ENCODE measurements around the gene LEMD2.

Gene LEMD2

GRCh38 chr6:33740204-33740608 is 48.7 kb downstream of the LEMD2 start:
- Histone ChIP-seq H3K27ac (ENCODE audit: low read depth, low read length, poor library complexity, severe bottlenecking) (no peak overlapping the region), H2AFZ (ENCODE audit: low read length) (no peak overlapping the region), H3K4me2 (ENCODE audit: low read length) (no peak overlapping the region)

GRCh38 chr6:33739571-33739970 is 49.4 kb downstream of the LEMD2 start:
- Histone ChIP-seq H3K27me3 (ENCODE audit: insufficient read depth, low read length) (no peaks in the 10 kb centered on the region), H3K36me3 (ENCODE audit: insufficient read depth, low read length) (no peaks in the 10 kb centered on the region), H3K9me2 (ENCODE audit: low read depth, low read length) (no peaks in the 10 kb centered on the region), H3K9ac (ENCODE audit: low read length) (no peak overlapping the region), H3K27ac (ENCODE audit: low read depth, low read length, poor library complexity, severe bottlenecking) (no peak overlapping the region), H3K4me1 (ENCODE audit: insufficient read depth, low read length, severe bottlenecking) (no peaks in the 10 kb centered on the region), H3K4me3 (ENCODE audit: low read depth, low read length, poor library complexity, severe bottlenecking) (no peak overlapping the region), H3K4me2 (ENCODE audit: low read length) (no peak overlapping the region), H4K20me1 (ENCODE audit: insufficient read depth, low read length) (no peaks in the 10 kb centered on the region), H3K79me2 (ENCODE audit: insufficient read depth, low read length) (no peaks in the 10 kb centered on the region), H2AFZ (ENCODE audit: low read length) (no peak overlapping the region), H3F3A (ENCODE audit: insufficient read depth, low read length) (no peaks in the 10 kb centered on the region), H3K9me3 (ENCODE audit: low read length) (no peaks in the 10 kb centered on the region)
- TF ChIP-seq EZH2 (IDR thresholded peaks at IDR 0.05; ENCODE audit: borderline replicate concordance, low read length): no peak
- no peak for TF ChIP-seq CTCF (IDR thresholded peaks at IDR 0.05; ENCODE audit: low read length)

More at GRCh38 chr6:33740204-33740608, 48.7 kb downstream of the LEMD2 start:
- Histone ChIP-seq H3K9me3 (ENCODE audit: low read length) (no peaks in the 10 kb centered on the region), H3K9me2 (ENCODE audit: low read depth, low read length) (no peaks in the 10 kb centered on the region), H3K4me3 (ENCODE audit: low read depth, low read length, poor library complexity, severe bottlenecking) (no peak overlapping the region), H4K20me1 (ENCODE audit: insufficient read depth, low read length) (no peaks in the 10 kb centered on the region), H3K79me2 (ENCODE audit: insufficient read depth, low read length) (no peaks in the 10 kb centered on the region), H3K27me3 (ENCODE audit: insufficient read depth, low read length) (no peaks in the 10 kb centered on the region), H3K4me1 (ENCODE audit: insufficient read depth, low read length, severe bottlenecking) (no peaks in the 10 kb centered on the region), H3K9ac (ENCODE audit: low read length) (no peak overlapping the region), H3F3A (ENCODE audit: insufficient read depth, low read length) (no peaks in the 10 kb centered on the region), H3K36me3 (ENCODE audit: insufficient read depth, low read length) (no peaks in the 10 kb centered on the region)
- TF ChIP-seq CTCF (IDR thresholded peaks at IDR 0.05; ENCODE audit: low read length): no peak
- TF ChIP-seq EZH2 (IDR thresholded peaks at IDR 0.05; ENCODE audit: borderline replicate concordance, low read length): no peak

- Histone ChIP-seq H3K4me1 (ENCODE audit: insufficient read depth, low read length, severe bottlenecking) (no peaks in the 10 kb centered on the region), H3K4me2 (ENCODE audit: low read length) (no peak overlapping the region), H3K27me3 (ENCODE audit: insufficient read depth, low read length) (no peaks in the 10 kb centered on the region), H3K79me2 (ENCODE audit: insufficient read depth, low read length) (no peaks in the 10 kb centered on the region), H4K20me1 (ENCODE audit: insufficient read depth, low read length) (no peaks in the 10 kb centered on the region), H3K36me3 (ENCODE audit: insufficient read depth, low read length) (no peaks in the 10 kb centered on the region), H3F3A (ENCODE audit: insufficient read depth, low read length) (no peaks in the 10 kb centered on the region), H3K9me2 (ENCODE audit: low read depth, low read length) (no peaks in the 10 kb centered on the region), H3K4me3 (ENCODE audit: low read depth, low read length, poor library complexity, severe bottlenecking) (no peak overlapping the region), H2AFZ (ENCODE audit: low read length) (no peak overlapping the region), H3K9me3 (ENCODE audit: low read length) (no peaks in the 10 kb centered on the region), H3K9ac (ENCODE audit: low read length) (no peak overlapping the region), H3K27ac (ENCODE audit: low read depth, low read length, poor library complexity, severe bottlenecking) (no peak overlapping the region)
- TF ChIP-seq EZH2 (IDR thresholded peaks at IDR 0.05; ENCODE audit: borderline replicate concordance, low read length) (no peak), CTCF (IDR thresholded peaks at IDR 0.05; ENCODE audit: low read length) (no peak)
Observed at GRCh38 chr6:33738879-33739278, 50.1 kb downstream of the LEMD2 start.

Data from OCI-LY1 (cell line).